NCI-H2227 treated with DMSO at 0.1 percent for 48 hours (cell line): ENCODE measurements around the gene HASPIN.

Source experiments
- DNase-seq: peaks from one replicate; lab custom pipeline; 2025; lab: John Stamatoyannopoulos, UW

Gene HASPIN

GRCh38 chr17:3735515-3735914 is 11.8 kb downstream of the HASPIN start:
- no peak for DNase-seq

- DNase-seq: peak; percentile 8
These were observed 15.0 kb downstream of the HASPIN start for GRCh38 chr17:3738562-3739295.

- DNase-seq: no peak
These were observed 15.9 kb downstream of the HASPIN start for GRCh38 chr17:3739422-3740124.

- DNase-seq: no peak
These were observed 16.9 kb downstream of the HASPIN start for GRCh38 chr17:3740611-3741073.

GRCh38 chr17:3744014-3744413 is 20.3 kb downstream of the HASPIN start:
- no peak for DNase-seq

GRCh38 chr17:3745071-3745470 is 21.4 kb downstream of the HASPIN start:
- DNase-seq: no peak

GRCh38 chr17:3747805-3748204 is 24.1 kb downstream of the HASPIN start:
- DNase-seq: no peak

- no peak for DNase-seq
These were observed 24.9 kb downstream of the HASPIN start for GRCh38 chr17:3748576-3748975.

- no peak for DNase-seq
These were observed 26.6 kb downstream of the HASPIN start for GRCh38 chr17:3750296-3750695.

GRCh38 chr17:3750926-3751325 is 27.2 kb downstream of the HASPIN start:
- DNase-seq: no peak

GRCh38 chr17:3751836-3752235 is 28.1 kb downstream of the HASPIN start:
- DNase-seq: no peak

GRCh38 chr17:3753624-3754023 is 29.9 kb downstream of the HASPIN start:
- DNase-seq: no peak

- no peak for DNase-seq
These were observed 30.4 kb downstream of the HASPIN start for GRCh38 chr17:3754066-3754457.

- DNase-seq: peak; percentile 9
These were observed 31.0 kb downstream of the HASPIN start for GRCh38 chr17:3754458-3755334.

- DNase-seq: no peak
These were observed 31.8 kb downstream of the HASPIN start for GRCh38 chr17:3755335-3756030.

GRCh38 chr17:3759597-3760216 is 36.0 kb downstream of the HASPIN start:
- no peak for DNase-seq

- no peak for DNase-seq
These were observed 37.6 kb downstream of the HASPIN start for GRCh38 chr17:3761036-3761917.

GRCh38 chr17:3761918-3762380 is 38.2 kb downstream of the HASPIN start:
- DNase-seq: no peak

GRCh38 chr17:3762922-3763776 is 39.4 kb downstream of the HASPIN start:
- no peak for DNase-seq
